C4-2B (cell line): ENCODE data around the gene SLC35G4.

ENCODE experiments used
- ZFX ChIP-seq: fragments of 450-650 bp; IDR thresholded peaks from 2 replicates; pipeline ENCODE4 v1.6.1; 2017
- TF ChIP-seq, protein P1 (sequence below): fragments of 450-650 bp; conservative IDR thresholded peaks from 2 replicates; pipeline ENCODE4 v1.5.1; 2017; ENCODE audit warnings: mild to moderate bottlenecking

DNA sequence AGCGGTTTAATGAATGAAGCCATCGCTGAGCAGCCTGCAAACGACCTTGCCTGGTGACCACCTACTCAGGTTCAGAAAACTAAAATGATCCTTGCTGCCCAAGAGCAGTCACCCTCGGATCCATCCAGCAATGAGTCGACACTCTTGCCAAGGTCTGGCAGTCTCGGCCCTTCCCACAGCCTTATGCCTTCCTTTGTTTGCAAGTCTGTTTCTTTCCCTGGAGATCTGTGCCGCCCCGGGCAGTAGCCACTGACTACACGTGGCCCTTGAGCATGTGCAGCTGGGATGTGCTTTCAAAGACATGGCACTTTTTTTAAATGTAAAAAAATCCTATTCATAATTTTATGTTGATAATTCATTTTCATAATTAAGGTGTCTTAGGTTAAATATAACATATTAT is 37.2 kb upstream of the SLC35G4 start:
- TF ChIP-seq, protein P1, sequence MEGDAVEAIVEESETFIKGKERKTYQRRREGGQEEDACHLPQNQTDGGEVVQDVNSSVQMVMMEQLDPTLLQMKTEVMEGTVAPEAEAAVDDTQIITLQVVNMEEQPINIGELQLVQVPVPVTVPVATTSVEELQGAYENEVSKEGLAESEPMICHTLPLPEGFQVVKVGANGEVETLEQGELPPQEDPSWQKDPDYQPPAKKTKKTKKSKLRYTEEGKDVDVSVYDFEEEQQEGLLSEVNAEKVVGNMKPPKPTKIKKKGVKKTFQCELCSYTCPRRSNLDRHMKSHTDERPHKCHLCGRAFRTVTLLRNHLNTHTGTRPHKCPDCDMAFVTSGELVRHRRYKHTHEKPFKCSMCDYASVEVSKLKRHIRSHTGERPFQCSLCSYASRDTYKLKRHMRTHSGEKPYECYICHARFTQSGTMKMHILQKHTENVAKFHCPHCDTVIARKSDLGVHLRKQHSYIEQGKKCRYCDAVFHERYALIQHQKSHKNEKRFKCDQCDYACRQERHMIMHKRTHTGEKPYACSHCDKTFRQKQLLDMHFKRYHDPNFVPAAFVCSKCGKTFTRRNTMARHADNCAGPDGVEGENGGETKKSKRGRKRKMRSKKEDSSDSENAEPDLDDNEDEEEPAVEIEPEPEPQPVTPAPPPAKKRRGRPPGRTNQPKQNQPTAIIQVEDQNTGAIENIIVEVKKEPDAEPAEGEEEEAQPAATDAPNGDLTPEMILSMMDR = no peak
- TF ChIP-seq ZFX = no peak
